Kidney (tissue), 14 donors: ENCODE results near the gene PCDHAC2. TPM values are rescaled to one million over a fixed set of nuclear protein-coding genes. Genes with fewer than 3 reads are reported as not detected.
A peak's percentile ranks its signal among the peaks of the same experiment; 100 is the strongest.

Source experiments
- DNase-seq, 5 donors: peaks; one replicate each; pipeline ENCODE4 v3.0.0-alpha.2; 2013 to 2020
- FAIRE-seq: peaks from 2 replicates; lab custom pipeline; 2012; peaks lifted over from hg19 to GRCh38; lab: Jason Lieb, UNC
- H3K27ac ChIP-seq, 2 donors: one replicate each; pipeline ENCODE4 v1.7.0; 2013; ENCODE audit warnings: low read depth in 2 of 2, low read length in 2 of 2, inconsistent platforms in 1 of 2
- H3K27me3 ChIP-seq: one replicate; pipeline ENCODE4 v1.7.1; 2013; ENCODE audit warnings: low read length, inconsistent platforms; ENCODE audit not compliant: control insufficient read depth, insufficient read depth
- H3K36me3 ChIP-seq, 3 donors: one replicate each; pipeline versions ENCODE4 v1.7.0 to v1.7.1; 2013; ENCODE audit warnings: low read length in 3 of 3, control low read depth in 1 of 3, inconsistent platforms in 1 of 3; ENCODE audit not compliant: insufficient read depth in 3 of 3, control insufficient read depth in 2 of 3
- H3K4me1 ChIP-seq, 3 donors: one replicate each; pipeline versions ENCODE4 v1.7.0 to v1.7.1; 2013; ENCODE audit warnings: low read length in 3 of 3, inconsistent platforms in 1 of 3, low read depth in 1 of 3; ENCODE audit not compliant: control insufficient read depth in 2 of 3, insufficient read depth in 2 of 3
- H3K4me3 ChIP-seq, 3 donors: one replicate each; pipeline versions ENCODE4 v1.7.0 to v1.8.1; 2013; ENCODE audit warnings: low read length in 3 of 3, control low read depth in 1 of 3, inconsistent platforms in 1 of 3
- H3K9ac ChIP-seq, 3 donors: one replicate each; pipeline versions ENCODE4 v1.7.0 to v1.7.1; 2013; ENCODE audit warnings: low read length in 3 of 3, control low read depth in 1 of 3, inconsistent platforms in 1 of 3
- H3K9me3 ChIP-seq, 3 donors: one replicate each; pipeline versions ENCODE4 v1.7.0 to v1.7.1; 2013; ENCODE audit warnings: low read length in 3 of 3, control low read depth in 1 of 3, inconsistent platforms in 1 of 3; ENCODE audit not compliant: control insufficient read depth in 2 of 3, insufficient read depth in 1 of 3
- CTCF ChIP-seq: IDR thresholded peaks from 3 replicates; pipeline ENCODE4 v1.5.1; 2012; ENCODE audit warnings: mild to moderate bottlenecking, moderate library complexity, borderline replicate concordance; ENCODE audit not compliant: insufficient read depth; ENCODE audit errors: extremely low read depth
- intact Hi-C: fragments of 100-400 bp; cut with DNase I; formaldehyde crosslinking; loops from one replicate; pipeline ENCODE4 v1.11.1; 2022
- polyA plus RNA-seq: library from polyadenylated mRNA; stranded (reverse); fragments of 350-450 nt; fragmentation: Illumina TruSeq; extraction: RNeasy Lipid Tissue Mini Kit (QIAGEN cat#74804); gene quantifications from one replicate; pipeline ENCODE4 v1.2.3, GENCODE V29; 2014; ENCODE audit warnings: low read depth, low replicate concordance; ENCODE audit not compliant: insufficient read depth
- total RNA-seq: library from RNA; stranded (reverse); fragmentation: NEBNext Ultra II Directional; extraction: Animal tissue kit (Norgen Biotek cat#: 25700); gene quantifications from one replicate; pipeline ENCODE4 v1.2.1, GENCODE V29; 2021
- donor health status: control.
- donor health status: control.
- donor health status: control.
- donor health status: control.
- donor health status: control.
- donor health status: DM: yes; HTN: yes; CAD: no.
- donor health status: Normal renal cell carcinoma (clear cell type).

Gene PCDHAC2
- total and polyA plus RNA-seq, 2 donors from 2014 or later: 0.30 to 3.6 TPM

GRCh38 chr5:140982083-140982716 is 15.9 kb downstream of the PCDHAC2 start:
- Histone ChIP-seq H3K9me3 (no peaks in the 10 kb centered on the region), H3K4me3 (no peak overlapping the region), H3K4me1 (no peaks in the 10 kb centered on the region), H3K27ac (no peak overlapping the region), H3K9ac (no peak overlapping the region), H3K27me3 (no peaks in the 10 kb centered on the region), H3K36me3 (no peaks in the 10 kb centered on the region)
- no peak for TF ChIP-seq CTCF
- FAIRE-seq (no peak), DNase-seq (no peak)
- intact Hi-C loops: no loop called here

GRCh38 chr5:140986117-140986521 is 19.8 kb downstream of the PCDHAC2 start:
- intact Hi-C loops: no loop called here
- TF ChIP-seq CTCF: no peak
- Histone ChIP-seq H3K36me3 (no peaks in the 10 kb centered on the region), H3K4me3 (no peak overlapping the region), H3K4me1 (no peaks in the 10 kb centered on the region), H3K9me3 (no peaks in the 10 kb centered on the region), H3K27me3 (no peaks in the 10 kb centered on the region), H3K9ac (no peak overlapping the region), H3K27ac (no peak overlapping the region)
- DNase-seq: peak in 2 of 5 donors; percentile 12 to 50
- no peak for FAIRE-seq

DNA sequence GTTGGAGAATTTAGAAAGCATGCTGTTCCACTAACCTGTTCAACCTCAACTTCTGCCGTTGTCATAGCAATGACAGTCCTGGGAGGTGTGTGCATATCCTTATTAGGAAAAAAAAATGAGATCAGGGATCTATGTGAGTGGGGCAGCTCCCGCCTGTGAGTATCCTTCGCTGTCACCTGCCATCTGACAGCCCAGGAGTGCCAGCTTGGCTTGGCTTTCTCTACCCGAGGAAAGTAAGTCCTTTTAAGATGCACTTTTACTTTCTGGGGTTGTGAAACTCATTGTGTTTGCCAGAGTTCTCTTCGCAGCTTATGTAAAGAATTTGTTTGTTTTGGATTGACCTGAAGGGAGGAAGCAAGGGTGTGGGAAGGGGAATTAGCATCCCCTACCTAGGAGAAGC is 21.8 kb downstream of the PCDHAC2 start:
- H3K4me1 ChIP-seq: no peaks in the 10 kb centered on the region
- TF ChIP-seq CTCF: no peak
- H3K27ac ChIP-seq: no peak overlapping the region
- no peaks in the 10 kb centered on the region for H3K36me3 ChIP-seq
- DNase-seq: no peak
- no peak overlapping the region for H3K9ac ChIP-seq
- H3K27me3 ChIP-seq: no peaks in the 10 kb centered on the region
- H3K4me3 ChIP-seq: no peak overlapping the region
- intact Hi-C loops: no loop called here
- no peaks in the 10 kb centered on the region for H3K9me3 ChIP-seq
- no peak for FAIRE-seq

DNA sequence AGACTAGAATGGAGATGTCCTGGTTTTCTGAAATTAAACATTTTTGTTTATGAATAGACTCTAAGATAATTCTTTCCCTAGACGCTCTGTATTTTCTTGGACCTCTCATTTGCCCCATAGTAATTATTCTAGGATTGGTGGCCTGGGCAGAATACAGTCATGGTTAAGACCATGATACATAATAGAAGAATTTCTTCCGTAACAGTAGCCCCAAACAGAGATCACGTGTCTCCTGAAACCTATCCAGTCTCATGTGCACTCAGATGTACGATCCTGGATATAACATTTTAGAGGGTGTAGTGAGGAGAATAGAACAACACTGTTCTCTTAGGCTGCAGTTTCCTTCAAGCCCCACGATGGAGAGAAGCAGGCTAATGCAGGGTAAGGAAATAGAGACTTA is 22.3 kb downstream of the PCDHAC2 start:
- FAIRE-seq: no peak
- Histone ChIP-seq H3K27ac (no peak overlapping the region), H3K36me3 (no peaks in the 10 kb centered on the region), H3K4me3 (no peak overlapping the region), H3K9ac (no peak overlapping the region), H3K9me3 (no peaks in the 10 kb centered on the region), H3K4me1 (no peaks in the 10 kb centered on the region), H3K27me3 (no peaks in the 10 kb centered on the region)
- DNase-seq: no peak
- intact Hi-C loops: no loop called here
- no peak for TF ChIP-seq CTCF
